C1 segment of cervical spinal cord (tissue), 14 donors: ENCODE results near the gene YARS2.
"Not testable (repeated sequence)": the region's sequence is repeated elsewhere in the genome, so short reads cannot be mapped to it uniquely, and the experiment has no call there.

ENCODE experiments used
- DNase-seq, 14 donors: peaks; one replicate each; lab custom pipeline; 2025; lab: John Stamatoyannopoulos, UW

The YARS2 gene

GRCh38 chr12:32753605-32754004, 2.1 kb downstream of the YARS2 start:
- DNase-seq = no peak

DNA sequence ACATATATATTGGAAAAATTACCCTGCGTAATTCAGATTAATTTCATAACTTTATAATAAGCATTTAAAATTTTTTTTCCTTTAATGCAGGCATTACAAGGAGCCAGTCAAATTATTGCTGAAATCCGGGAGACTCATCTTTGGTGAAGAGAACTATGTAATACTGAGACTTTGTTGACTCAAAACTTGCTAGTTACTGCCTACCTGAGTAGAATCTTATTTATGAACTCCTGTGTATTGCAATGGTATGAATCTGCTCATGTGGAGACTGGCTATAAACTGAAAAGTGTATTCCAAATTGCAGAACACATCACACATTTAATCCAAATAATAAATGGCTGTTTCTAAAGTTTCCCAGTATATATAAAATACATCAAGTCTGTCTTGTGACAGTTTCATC, 12.4 kb downstream of the YARS2 start:
- no peak for DNase-seq

DNA sequence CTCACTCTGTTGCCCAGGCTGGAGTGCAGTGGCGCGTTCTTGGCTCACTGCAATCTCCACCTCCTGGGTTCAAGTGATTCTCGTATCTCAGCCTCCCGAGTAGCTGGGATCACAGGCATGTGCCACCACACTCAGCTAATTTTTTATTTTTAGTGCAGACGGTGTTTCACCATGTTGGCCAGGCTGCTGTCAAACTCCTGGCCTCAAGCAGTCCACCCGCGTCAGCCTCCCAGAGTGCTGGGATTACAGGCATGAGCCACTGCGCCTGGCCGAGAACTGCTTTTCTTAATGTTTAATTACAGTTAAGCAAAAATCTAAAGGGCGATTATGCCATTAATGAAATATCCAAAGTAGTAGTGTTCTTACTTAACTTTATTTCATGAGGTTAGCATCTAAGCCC, 13.6 kb downstream of the YARS2 start:
- DNase-seq = no peak

GRCh38 chr12:32739279-32739678, 16.4 kb downstream of the YARS2 start:
- no peak for DNase-seq

DNA sequence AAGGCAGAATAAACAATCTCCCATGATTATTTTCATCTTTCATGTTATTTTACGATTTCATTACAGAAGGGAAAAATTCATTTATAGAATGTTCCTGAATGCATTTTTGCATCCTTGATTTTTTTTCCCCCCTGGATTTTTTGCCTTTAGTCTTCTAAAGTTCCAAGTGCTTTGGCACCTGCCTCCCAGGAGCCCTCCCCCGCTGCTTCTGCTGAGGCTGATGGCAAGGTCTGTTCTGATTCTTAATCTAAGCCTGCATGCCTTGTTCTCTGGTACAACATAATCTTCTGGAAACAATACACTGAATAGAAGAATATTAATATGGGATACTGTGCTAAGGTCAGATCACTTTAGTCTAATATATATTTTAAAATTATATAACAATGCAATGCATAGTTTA, 18.0 kb downstream of the YARS2 start:
- no peak for DNase-seq

- DNase-seq = no peak
Measured at GRCh38 chr12:32736445-32736844, 19.3 kb downstream of the YARS2 start.

- DNase-seq = no peak
Measured at GRCh38 chr12:32734952-32735351, 20.7 kb downstream of the YARS2 start.

- DNase-seq = no peak
Measured at GRCh38 chr12:32727237-32727636, 28.5 kb downstream of the YARS2 start.

GRCh38 chr12:32726286-32726685, 29.4 kb downstream of the YARS2 start:
- no peak for DNase-seq

GRCh38 chr12:32725308-32725707, 30.4 kb downstream of the YARS2 start:
- DNase-seq = not testable (repeated sequence)

GRCh38 chr12:32718926-32719325, 36.8 kb downstream of the YARS2 start:
- DNase-seq = no peak

DNA sequence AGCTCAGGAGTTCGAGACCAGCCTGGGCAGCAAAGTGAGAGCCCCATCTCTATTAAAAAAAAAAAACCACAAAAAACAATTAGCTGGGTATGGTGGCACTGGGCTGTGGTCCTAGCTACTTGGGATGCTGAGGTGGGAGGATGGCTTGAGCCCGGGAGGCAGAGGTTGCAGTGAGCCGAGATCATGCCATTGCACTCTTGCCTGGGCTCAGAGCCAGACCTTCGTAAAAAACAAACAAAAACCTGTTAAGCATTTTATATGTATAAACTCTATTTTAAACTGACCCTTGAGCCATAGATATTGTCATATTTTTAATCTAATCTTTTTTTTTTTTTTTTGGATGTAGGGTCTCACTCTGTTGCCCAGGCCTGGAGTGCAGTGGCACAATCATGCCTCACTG, 40.9 kb downstream of the YARS2 start:
- DNase-seq = no peak

DNA sequence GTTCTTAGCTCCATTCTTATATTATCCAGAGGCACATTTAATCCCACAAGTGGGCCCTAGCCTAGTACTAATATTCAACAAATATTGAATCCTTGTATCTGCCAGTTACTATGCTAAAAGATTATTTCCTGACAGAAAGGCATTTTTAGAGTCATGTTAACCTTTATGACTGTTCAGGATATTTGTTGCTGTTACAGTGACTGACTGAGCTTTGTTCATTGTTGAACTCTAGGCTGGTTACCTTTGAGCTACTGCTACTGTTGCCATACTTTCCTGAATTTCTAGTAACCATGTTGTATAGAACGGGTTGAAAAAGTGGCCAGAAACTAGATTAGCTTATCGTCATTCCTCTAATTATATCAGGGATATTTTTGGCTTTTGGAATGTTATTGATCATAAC, 46.8 kb downstream of the YARS2 start:
- no peak for DNase-seq

DNA sequence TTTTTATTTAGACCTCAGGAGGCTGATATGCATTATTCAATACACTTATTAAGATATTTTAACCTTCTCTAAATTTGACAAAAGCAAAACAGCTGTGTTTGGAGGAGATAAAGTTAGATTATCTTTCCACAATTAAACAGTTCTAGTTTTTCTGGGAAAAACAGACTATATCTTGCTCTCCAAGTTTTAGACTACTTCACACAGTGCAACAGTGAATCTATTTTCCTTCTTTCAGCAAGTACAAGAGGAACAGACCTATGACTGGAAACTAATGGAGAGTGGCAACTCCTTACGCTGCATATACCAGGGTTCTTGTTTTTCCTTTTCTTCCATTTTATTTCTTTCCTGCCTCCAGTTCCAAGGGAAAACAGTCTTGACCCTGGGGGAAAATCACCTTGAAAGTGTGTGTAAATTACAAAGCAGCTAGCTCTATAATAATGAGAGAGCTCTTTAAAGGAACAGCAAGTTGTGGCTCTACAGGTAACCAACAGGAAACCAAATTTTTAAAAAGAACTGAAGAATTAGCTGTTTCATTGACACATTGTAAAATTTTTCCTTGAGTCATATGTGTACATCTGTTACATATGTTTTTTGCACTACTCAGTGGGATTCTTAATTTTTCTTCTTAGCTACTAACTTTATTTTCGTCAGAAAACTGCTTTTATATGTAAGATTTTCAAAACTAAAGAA, 49.2 kb downstream of the YARS2 start:
- DNase-seq = no peak

- DNase-seq = no peak
Measured at GRCh38 chr12:32705783-32706182, 49.9 kb downstream of the YARS2 start.

GRCh38 chr12:32702946-32703345, 52.8 kb downstream of the YARS2 start:
- DNase-seq = no peak

DNA sequence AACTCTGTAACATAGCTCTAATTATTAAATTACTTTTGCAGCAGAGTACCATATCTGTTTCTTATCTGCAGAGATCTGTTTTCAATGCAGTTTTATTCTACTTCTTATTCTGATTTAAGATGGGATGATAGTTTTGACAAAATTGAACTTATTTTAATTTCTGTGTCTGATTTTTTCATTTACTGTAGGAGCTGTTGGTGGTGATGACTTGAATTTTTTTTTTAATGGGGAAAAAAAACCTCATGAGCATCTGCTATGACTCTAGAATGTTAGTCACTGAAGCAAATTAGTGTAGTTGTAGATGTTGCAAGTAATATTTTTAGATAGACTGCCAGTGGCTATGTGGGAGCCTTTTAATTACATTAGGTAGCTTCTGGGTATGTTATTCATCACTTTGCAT, 53.2 kb downstream of the YARS2 start:
- no peak for DNase-seq

DNA sequence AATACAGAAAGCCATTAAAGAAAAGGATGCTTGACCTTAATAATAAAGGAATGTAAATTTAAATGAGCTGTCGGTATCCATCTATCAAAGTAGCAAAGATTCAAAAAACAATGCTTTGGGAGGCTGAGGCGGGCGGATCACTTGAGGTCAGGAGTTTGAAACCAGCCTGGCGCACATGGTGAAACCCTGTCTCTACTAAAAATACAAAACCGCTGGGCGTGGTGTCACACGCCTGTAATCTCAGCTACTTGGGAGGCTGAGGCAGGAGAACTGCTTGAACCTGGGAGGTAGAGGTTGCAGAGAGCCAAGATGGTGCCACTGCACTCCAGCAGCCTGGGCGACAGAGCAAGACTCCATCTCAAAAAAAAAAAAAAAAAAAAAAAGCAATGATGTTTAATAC, 56.3 kb downstream of the YARS2 start:
- DNase-seq = not testable (repeated sequence)

DNA sequence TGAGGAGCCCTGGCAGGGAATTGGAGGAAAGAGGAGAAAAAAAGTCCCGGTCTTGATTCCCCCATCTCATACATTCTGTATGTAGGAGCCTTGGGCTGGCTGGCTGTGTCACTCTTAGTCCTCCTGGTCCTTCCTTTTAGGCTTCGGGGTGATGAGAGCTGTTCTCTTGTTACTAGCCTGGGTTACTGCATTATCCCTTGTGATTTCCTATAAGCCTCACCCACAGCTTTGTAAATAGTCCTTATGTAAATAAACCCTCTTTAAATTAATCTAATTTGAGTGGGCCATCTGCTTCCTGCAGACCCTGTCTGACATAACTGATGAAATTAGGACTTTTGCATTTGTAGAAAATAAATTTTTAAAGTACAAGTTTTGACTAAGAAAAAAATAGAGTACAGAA, 57.4 kb downstream of the YARS2 start:
- no peak for DNase-seq

DNA sequence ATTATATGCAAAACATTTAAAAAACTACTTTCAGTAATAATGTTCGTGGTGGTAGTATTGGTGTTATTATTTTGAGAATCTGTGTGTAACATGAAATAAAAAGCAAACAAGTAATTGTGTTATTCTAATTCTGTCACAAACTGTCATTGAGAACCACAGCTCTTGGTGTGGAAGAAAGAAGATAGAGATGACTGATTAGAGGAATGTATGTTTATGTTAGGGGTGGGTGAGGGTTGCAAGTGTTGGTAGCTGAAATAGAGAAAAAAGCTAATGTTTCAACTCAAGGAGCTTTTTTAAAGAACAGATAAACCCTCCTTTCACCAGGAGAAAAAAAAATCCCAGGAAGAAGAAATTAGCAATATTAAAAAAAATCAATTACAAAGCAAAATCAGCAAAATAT, 58.3 kb downstream of the YARS2 start:
- no peak for DNase-seq
